Measurements from ENCODE around the gene ZNF367.

DNA sequence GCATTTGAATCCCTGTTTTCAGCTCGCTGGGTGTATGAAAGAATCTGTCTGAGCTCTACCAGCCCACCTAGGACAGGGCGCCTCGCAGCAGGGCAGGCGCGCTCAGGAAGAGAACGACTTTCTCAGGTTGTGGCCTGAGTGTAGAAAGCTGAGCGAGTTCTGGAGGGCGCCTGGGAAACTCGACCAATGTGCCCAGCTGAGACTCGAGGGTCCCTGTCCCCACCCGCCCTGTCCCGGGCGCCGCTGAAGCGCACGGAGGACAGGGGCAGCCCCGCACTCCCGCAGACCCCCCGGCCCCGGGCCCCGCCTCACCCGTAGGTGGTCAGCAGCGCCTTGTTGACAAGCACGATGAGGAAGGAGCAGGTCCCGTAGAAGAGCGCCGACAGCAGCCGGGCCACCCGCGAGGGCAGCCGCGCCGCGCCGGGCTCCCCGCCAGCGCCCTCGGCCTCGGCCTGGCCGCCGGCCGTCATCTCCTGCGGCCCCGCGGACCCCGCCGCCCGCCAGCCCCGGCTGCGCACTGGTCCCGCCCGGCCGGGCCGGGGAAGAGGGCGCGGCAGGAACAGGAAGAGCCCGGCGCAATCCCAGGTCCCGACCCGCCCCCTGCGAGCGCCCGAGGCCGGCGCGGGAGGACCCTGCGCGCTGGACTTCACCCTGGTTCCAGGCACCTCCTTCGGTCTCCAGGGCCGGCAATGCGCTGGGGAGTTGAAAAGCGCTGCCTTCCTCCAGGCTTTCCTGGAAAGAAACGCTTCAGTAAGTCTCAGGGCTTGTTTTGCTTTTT lies 34.8 kb downstream of the ZNF367 start, which contains the start of gene SLC35D2:
- TF ChIP-seq POU2F2 (IDR thresholded peaks at IDR 0.05; ENCODE audit: low read depth, low read length) (no peak), POLR2A (IDR thresholded peaks at IDR 0.05; ENCODE audit: low read depth, low read length) (no peak)
